LHCN-M2 (cell line): Measurements from ENCODE around the gene DLEC1. TPM values are rescaled to one million over a fixed set of nuclear protein-coding genes. Genes with fewer than 3 reads are reported as not detected.
"Not testable (repeated sequence)": the region's sequence is repeated elsewhere in the genome, so short reads cannot be mapped to it uniquely, and the experiment has no call there.

Experiments
- DNase-seq: peaks from one replicate; pipeline ENCODE4 v3.0.0-alpha.2; 2012; ENCODE audit warnings: low read depth
- total RNA-seq: library from RNA; depleted of rRNA; stranded (reverse); fragments of >200 nt; gene quantifications from 2 replicates; pipeline ENCODE4 v1.2.3, GENCODE V29; 2014

DLEC1 gene
- total RNA-seq, 1 experiment from 2014 or later = not detected

DNA sequence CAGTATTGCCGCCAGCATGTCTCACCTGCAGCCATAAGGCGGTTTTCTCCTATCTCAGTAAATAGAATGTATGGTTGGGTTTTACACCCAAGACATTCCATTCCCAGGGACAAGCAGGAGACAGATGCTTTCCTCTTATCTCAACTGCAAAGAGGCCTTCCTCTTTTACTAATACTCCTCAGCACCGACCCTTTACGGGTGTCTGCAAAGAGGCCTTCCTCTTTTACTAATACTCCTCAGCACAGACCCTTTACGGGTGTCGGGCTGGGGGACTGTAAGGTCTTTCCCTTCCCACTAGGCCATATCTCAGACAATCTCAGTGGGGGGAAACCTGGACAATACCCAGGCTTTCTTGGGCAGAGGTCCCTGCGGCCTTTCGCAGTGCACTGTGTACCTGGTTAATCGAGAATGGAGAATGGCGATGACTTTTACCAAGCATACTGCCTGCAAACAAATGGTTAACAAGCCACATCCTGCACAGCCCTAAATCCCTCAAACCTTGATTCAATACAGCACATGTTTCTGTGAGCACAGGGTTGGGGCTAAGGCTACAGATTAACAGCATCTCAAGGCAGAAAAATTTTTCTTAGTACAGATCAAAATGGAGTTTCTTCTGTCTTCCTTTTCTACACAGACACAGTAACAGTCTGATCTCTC lies 96.7 kb downstream of the DLEC1 start:
- not testable (repeated sequence) for DNase-seq

- DNase-seq = peak; percentile 37
Measured at GRCh38 chr3:38136393-38136776, 97.4 kb downstream of the DLEC1 start.

DNA sequence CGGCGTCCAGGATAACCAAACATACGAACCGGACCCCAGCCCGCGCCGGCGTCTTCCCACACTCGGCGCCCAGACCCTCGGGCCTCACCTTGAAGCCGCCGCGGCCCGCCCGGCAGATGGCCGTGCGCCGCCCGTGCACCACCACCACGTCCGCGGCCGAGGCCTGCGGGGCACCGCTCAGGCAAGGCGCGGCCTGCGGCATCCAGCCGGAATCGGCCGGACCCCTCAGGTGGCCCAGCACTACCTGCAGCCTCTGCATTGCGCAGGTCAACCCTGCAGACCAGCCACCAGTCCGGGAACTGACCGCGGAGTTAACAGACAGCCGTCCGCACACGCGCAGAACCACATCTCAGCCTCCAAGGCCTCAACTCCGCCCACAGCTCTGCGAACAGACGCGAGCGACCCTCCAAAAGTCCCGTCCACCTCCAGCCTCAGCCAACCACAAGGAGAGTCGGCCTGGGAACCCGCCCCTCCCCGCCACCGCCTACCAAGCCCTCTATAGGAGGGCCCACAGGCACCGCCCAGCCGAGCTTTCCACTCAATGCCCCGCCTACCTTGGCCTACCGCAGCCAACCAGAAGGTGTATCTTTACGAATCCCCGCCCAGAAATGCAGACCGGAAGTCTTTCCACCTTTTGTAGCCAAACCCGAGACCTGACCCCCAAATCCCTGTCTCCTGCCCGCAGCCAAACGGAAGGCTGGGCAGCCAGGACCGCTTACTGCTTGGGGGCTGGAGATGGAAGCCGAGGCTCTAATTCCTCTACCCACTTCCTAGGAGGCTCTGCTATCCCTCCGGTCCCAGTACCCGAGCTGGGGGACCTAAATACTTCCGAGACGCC lies 98.0 kb downstream of the DLEC1 start, which contains the start of gene ACAA1:
Gene ACAA1 (minus strand): TSS at position 351 of the 838 bp plus-strand sequence. CDS start 92 bp downstream, at position 259.
- DNase-seq = peak; percentile 98

DNA sequence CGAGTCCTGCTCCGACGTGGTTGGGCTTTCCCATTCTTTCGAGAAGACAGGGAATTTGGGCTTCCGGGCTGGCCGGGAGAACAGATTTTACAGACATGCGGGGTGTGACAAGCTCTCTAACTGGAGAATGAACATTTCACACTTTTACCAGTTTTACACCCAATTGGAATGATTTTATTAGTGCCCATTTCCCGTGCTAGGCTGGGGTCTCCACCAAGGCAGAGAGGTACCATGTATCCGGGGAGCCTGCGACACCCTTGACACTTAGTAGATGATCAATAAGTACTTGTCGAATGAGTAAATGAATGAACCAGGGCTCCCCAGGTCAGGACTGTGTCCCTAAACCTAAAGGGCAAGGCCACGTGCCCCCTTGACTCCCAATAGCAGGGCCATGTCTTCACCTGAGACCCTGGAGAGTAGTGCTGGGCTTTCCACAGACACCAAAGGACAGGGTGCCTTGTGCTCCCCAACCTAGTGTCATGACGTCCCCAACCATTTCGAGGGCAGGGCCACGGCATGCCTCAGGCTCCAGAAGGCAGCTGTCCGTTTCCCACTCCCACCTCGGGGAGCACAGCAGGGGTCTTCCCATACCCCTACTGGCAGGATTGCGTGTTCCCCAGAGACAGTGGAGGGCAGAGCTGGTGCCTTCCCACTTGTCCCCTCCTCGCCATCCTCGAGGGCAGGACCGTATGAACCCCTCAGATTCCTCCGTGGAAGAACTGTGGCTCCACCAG lies 98.8 kb downstream of the DLEC1 start:
- no peak for DNase-seq

- peak; percentile 59 for DNase-seq
Measured at GRCh38 chr3:38138349-38139190, 99.6 kb downstream of the DLEC1 start, which contains the start of gene MYD88. Gene MYD88 (plus strand): TSS chr3:38138661. CDS start chr3:38138701, 40 bp downstream.

DNA sequence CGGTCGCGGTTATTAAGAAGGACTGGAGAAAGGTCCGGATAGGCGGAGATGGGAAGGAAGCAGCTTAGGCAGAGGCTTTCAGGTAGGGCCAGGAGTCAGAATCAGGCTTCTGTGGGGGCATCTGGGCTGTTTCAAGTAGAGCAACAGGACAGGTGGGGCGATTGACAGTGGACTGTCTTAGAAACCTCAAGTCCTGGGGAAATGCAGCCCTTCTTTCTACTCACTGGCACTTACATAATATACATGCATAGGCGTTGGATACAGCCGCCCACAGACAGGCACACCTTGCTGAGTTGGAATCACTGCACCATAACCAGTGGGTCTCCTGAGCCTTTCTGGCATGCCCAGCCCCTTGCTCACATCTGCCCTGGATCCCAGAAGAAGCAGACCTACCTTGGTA lies 100.2 kb downstream of the DLEC1 start:
- DNase-seq = no peak

DNA sequence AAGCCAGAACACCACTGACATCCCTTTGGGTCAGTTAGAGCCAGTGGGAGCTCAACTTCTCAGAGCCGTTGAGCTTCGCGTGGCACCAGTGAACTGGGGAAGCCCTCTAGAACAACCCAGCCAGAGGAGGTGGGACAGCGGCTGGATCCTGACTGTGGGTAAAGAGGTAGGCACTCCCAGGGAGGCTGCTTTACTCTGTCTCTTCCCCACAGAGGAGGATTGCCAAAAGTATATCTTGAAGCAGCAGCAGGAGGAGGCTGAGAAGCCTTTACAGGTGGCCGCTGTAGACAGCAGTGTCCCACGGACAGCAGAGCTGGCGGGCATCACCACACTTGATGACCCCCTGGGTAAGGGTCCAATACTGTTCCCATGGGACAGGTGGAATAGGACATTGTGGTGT lies 100.6 kb downstream of the DLEC1 start:
- no peak for DNase-seq

GRCh38 chr3:38140326-38141172 lies 101.5 kb downstream of the DLEC1 start:
- no peak for DNase-seq

- no peak for DNase-seq
Measured at GRCh38 chr3:38141173-38141951, 102.4 kb downstream of the DLEC1 start.

GRCh38 chr3:38141952-38142273 lies 102.9 kb downstream of the DLEC1 start:
- DNase-seq = no peak

DNA sequence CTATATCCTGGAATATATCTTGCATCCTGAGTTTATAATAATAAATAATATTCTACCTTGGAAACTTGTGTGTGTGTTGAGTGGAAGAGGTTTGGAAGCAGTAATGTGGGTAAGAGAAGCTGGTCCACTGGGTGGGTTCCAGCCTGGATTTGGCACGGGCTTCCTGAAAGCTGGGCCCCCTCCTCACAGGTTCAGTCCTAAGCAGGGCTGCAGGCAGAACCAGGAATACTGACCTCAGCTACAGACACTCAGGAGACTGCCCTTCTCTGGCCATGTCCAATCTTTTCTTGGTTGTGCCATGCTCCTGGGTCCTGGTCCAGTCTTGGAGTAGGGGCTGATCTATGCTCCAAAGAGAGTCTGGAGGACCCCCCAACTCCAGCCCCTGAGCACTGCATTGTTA lies 104.0 kb downstream of the DLEC1 start:
- DNase-seq = no peak

GRCh38 chr3:38143511-38143910 lies 104.5 kb downstream of the DLEC1 start:
- DNase-seq = no peak

DNA sequence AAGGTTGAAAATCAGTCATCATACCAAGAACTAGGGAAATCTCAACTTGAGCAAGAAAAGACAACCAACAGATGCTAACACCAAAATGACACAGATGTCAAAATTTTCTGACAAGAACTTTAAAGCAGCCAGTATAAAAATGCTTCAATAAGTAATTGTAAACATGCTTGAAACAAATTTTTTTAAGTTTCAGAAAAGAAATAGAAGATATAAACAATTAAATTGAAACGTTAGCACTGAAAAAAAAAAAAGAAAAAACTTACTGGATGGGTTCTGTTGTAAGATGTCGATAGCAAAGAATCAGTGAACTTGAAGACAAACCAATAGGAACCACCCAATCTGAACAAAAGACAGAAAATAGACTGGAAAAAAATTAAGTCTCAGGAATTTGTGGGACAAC lies 107.5 kb downstream of the DLEC1 start:
- DNase-seq = no peak

DNA sequence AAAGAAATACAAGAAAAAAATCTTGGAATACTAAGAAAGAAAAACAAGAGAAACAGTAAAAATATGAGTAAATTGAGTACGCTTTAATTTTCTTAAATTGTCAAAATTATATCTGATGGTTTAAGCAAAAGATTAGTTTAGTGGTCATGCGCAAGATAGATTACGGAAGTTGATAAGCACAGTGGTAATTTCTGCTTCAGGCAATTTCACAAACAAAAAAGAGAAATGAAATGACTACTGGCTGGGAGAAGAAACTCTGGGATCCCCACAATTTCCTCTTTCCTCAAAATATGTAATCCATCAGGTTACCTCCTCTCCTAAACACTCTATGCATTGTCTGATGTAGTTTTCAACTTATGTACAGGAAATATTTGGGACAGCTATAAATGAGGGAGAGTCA lies 108.4 kb downstream of the DLEC1 start:
- DNase-seq = no peak

DNA sequence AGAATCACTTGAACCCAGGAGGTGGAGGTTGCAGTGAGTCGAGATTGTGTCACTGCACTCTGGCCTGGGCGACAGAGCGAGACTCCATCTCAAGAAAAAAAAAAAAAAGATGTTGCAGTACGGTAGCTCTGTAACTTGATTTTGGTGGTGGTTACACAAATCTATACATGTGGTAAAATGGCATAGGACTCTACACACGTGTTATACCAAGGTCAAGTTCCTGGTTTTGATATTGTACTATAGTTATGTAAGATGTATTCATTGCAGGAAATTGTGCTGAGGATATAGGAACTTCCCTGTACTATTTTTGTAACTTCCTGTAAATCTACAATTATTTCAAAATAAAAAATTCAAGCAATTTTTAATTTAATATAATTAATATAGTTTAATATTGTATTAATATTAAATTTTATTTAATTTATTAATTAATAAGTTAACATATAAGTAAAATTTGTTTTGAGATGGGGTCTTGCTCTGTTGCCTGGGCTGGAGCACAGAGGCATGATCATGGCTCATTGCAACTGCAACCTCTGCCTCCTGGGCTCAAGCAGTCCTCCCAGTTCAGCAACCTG lies 109.4 kb downstream of the DLEC1 start:
- no peak for DNase-seq

DNA sequence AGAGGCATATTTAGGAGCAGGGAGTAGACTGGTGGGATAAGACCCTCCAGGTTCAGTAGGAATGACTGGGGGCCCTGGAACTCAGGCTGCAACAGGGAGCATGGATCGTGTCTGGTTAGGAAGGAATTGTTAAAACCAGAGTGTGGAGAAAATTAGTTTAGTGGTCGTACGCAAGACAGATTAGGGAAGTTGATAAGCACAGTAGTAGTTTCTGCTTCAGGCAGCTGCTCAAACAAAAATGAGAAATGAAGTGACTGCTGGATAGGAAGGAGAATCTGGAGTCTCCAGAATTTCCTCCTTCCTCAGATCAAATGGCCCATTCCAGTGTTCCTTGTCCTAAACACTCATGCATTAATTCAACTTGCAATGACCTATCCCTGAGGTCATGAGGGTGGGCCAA lies 110.7 kb downstream of the DLEC1 start:
- no peak for DNase-seq

DNA sequence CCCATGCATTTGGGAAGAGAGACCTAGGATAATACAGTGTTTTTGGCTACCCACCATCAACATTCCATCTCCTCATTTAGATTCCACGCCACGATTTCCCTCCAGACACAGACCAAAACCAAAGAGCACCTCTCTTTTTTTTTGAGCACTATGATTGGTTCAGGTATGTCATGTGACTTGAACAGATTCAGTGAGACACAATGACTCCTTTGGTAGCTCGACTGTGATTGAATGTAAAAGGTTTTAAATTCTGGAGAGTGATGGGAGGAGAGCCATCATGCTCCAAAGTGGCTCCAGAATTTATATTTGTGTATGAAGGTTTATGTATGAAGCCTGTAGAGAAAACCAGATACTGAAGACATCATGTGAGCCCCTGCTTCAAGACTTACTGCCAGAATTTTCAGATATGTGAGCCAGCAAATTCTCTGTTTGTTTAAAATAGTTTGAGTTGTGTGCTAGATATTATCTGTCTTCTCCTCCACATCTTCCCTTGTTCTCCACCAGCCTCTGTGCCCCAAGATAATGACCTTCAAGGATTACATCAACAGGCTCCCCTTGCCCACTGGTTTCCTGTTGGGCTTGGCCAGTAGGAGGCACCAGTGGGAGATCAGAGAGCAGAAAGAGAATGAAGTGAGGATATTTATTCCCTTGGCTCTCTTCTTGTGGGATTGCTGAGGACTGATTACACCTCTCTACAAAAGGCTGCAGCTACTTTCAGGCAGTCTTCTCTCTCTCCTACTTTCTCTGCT lies 111.9 kb downstream of the DLEC1 start:
- DNase-seq = no peak

DNA sequence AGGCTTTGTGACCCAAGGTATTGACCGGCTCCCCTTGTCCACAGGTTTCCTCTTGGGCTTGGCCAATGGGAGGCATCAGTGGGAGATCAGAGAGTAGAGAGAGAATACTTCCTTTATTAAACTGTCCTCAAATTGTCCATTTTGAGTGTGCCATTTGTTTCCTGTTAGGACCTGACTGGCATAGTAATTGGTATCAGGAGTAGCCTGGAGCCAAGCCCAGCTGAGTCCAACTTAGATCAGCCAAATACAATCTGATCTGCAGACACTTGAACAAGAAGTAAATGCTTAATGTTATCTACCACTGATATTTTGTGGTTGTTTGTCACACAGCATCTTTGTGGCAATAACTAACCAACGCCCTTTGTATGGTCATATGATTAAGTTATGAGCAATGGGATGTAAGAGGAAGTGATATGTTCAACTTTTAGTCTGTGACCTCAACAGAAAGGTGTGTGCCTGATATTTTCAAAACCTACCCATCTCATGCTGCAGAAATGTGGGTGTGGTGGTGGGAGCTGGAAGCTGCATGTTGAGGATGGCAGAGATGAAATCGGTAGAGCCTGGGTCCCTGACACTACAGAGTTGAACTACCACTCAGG lies 112.8 kb downstream of the DLEC1 start:
- no peak for DNase-seq
